Measurements from ENCODE around the gene DCANP1.

DCANP1 gene

GRCh38 chr5:135443161-135443960 lies 3.8 kb downstream of the DCANP1 start:
- DNase-seq (ENCODE audit: low read depth, low spot score), result no peak
- H3K9me3 ChIP-seq (ENCODE audit: low read depth, low read length), result no peaks in the 10 kb centered on the region
- H3K9ac ChIP-seq (ENCODE audit: insufficient read length), result no peak overlapping the region
- TF ChIP-seq EZH2 (IDR thresholded peaks at IDR 0.05) (no peak), POLR2AphosphoS5 (IDR thresholded peaks at IDR 0.05; ENCODE audit: borderline replicate concordance, low read depth, low read length) (no peak), FOXP2 (optimal IDR thresholded peaks at IDR 0.05; ENCODE audit: control extremely low read depth, extremely low read length, insufficient read depth) (no peak)
- no peak overlapping the region for H3K27ac ChIP-seq
- H3K4me3 ChIP-seq, result no peak overlapping the region
- H3K36me3 ChIP-seq (ENCODE audit: insufficient read depth, low read length), result no peaks in the 10 kb centered on the region

- Histone ChIP-seq H3K27ac (no peak overlapping the region), H3K4me3 (no peak overlapping the region), H3K36me3 (ENCODE audit: insufficient read depth, low read length) (no peaks in the 10 kb centered on the region), H3K9ac (ENCODE audit: insufficient read length) (no peak overlapping the region), H3K9me3 (ENCODE audit: low read depth, low read length) (no peaks in the 10 kb centered on the region)
- TF ChIP-seq EZH2 (IDR thresholded peaks at IDR 0.05), result no peak
- TF ChIP-seq FOXP2 (optimal IDR thresholded peaks at IDR 0.05; ENCODE audit: control extremely low read depth, extremely low read length, insufficient read depth), result no peak
- TF ChIP-seq POLR2AphosphoS5 (IDR thresholded peaks at IDR 0.05; ENCODE audit: borderline replicate concordance, low read depth, low read length), result no peak
- DNase-seq (ENCODE audit: low read depth, low spot score), result no peak
Measured at GRCh38 chr5:135442431-135443160, 4.6 kb downstream of the DCANP1 start.

- Histone ChIP-seq H3K27ac (no peak overlapping the region), H3K9ac (ENCODE audit: insufficient read length) (no peak overlapping the region)
- TF ChIP-seq EZH2 (IDR thresholded peaks at IDR 0.05) (no peak), FOXP2 (optimal IDR thresholded peaks at IDR 0.05; ENCODE audit: control extremely low read depth, extremely low read length, insufficient read depth) (no peak), POLR2AphosphoS5 (IDR thresholded peaks at IDR 0.05; ENCODE audit: borderline replicate concordance, low read depth, low read length) (no peak)
Measured at GRCh38 chr5:135441919-135442318, 5.2 kb downstream of the DCANP1 start.

GRCh38 chr5:135441350-135441831 lies 5.8 kb downstream of the DCANP1 start:
- no peak for DNase-seq (ENCODE audit: low read depth, low spot score)
- TF ChIP-seq POLR2AphosphoS5 (IDR thresholded peaks at IDR 0.05; ENCODE audit: borderline replicate concordance, low read depth, low read length), result no peak
- no peak for TF ChIP-seq EZH2 (IDR thresholded peaks at IDR 0.05)
- no peak for TF ChIP-seq FOXP2 (optimal IDR thresholded peaks at IDR 0.05; ENCODE audit: control extremely low read depth, extremely low read length, insufficient read depth)
- Histone ChIP-seq H3K4me3 (no peak overlapping the region), H3K36me3 (ENCODE audit: insufficient read depth, low read length) (no peaks in the 10 kb centered on the region), H3K27ac (no peak overlapping the region), H3K9me3 (ENCODE audit: low read depth, low read length) (no peaks in the 10 kb centered on the region), H3K9ac (ENCODE audit: insufficient read length) (no peak overlapping the region)

More at GRCh38 chr5:135441919-135442318, 5.2 kb downstream of the DCANP1 start:
- no peaks in the 10 kb centered on the region for H3K36me3 ChIP-seq (ENCODE audit: insufficient read depth, low read length)
- no peak for DNase-seq (ENCODE audit: low read depth, low spot score)
- no peaks in the 10 kb centered on the region for H3K9me3 ChIP-seq (ENCODE audit: low read depth, low read length)
- no peak overlapping the region for H3K4me3 ChIP-seq

GRCh38 chr5:135440916-135441315 lies 6.2 kb downstream of the DCANP1 start:
- Histone ChIP-seq H3K4me3 (no peak overlapping the region), H3K9ac (ENCODE audit: insufficient read length) (no peak overlapping the region), H3K9me3 (ENCODE audit: low read depth, low read length) (no peaks in the 10 kb centered on the region), H3K36me3 (ENCODE audit: insufficient read depth, low read length) (no peaks in the 10 kb centered on the region), H3K27ac (no peak overlapping the region)
- DNase-seq (ENCODE audit: low read depth, low spot score), result no peak
- TF ChIP-seq EZH2 (IDR thresholded peaks at IDR 0.05), result no peak
- TF ChIP-seq POLR2AphosphoS5 (IDR thresholded peaks at IDR 0.05; ENCODE audit: borderline replicate concordance, low read depth, low read length), result no peak
- TF ChIP-seq FOXP2 (optimal IDR thresholded peaks at IDR 0.05; ENCODE audit: control extremely low read depth, extremely low read length, insufficient read depth), result no peak

- TF ChIP-seq POLR2AphosphoS5 (IDR thresholded peaks at IDR 0.05; ENCODE audit: borderline replicate concordance, low read depth, low read length), result no peak
- TF ChIP-seq FOXP2 (optimal IDR thresholded peaks at IDR 0.05; ENCODE audit: control extremely low read depth, extremely low read length, insufficient read depth), result no peak
- TF ChIP-seq EZH2 (IDR thresholded peaks at IDR 0.05), result no peak
- H3K9me3 ChIP-seq (ENCODE audit: low read depth, low read length), result no peaks in the 10 kb centered on the region
- H3K4me3 ChIP-seq, result no peak overlapping the region
- H3K36me3 ChIP-seq (ENCODE audit: insufficient read depth, low read length), result no peaks in the 10 kb centered on the region
- no peak overlapping the region for H3K27ac ChIP-seq
- no peak for DNase-seq (ENCODE audit: low read depth, low spot score)
- no peak overlapping the region for H3K9ac ChIP-seq (ENCODE audit: insufficient read length)
Measured at GRCh38 chr5:135439231-135440205, 7.6 kb downstream of the DCANP1 start.

GRCh38 chr5:135438636-135439221 lies 8.4 kb downstream of the DCANP1 start:
- no peaks in the 10 kb centered on the region for H3K9me3 ChIP-seq (ENCODE audit: low read depth, low read length)
- H3K27ac ChIP-seq, result no peak overlapping the region
- H3K4me3 ChIP-seq, result no peak overlapping the region
- H3K9ac ChIP-seq (ENCODE audit: insufficient read length), result no peak overlapping the region
- H3K36me3 ChIP-seq (ENCODE audit: insufficient read depth, low read length), result no peaks in the 10 kb centered on the region
- DNase-seq (ENCODE audit: low read depth, low spot score), result no peak
- TF ChIP-seq POLR2AphosphoS5 (IDR thresholded peaks at IDR 0.05; ENCODE audit: borderline replicate concordance, low read depth, low read length), result no peak
